Right lung (tissue), 5 donors: ENCODE data around the gene PPP1R1B. TPM values are rescaled to one million over a fixed set of nuclear protein-coding genes. Genes with fewer than 3 reads are reported as not detected.

ENCODE experiments used
- DNase-seq, 2 donors: peaks; one replicate each; pipeline ENCODE4 v3.0.0-alpha.2; 2013
- polyA plus RNA-seq, 5 donors: library from polyadenylated mRNA; unstranded; fragments of 120-200 nt; gene quantifications; one replicate each; pipeline versions ENCODE4 v1.2.1 to v1.2.3, GENCODE V29; 2013; ENCODE audit warnings: inconsistent platforms in 1 of 5, low replicate concordance in 1 of 5; ENCODE audit not compliant: insufficient read length in 5 of 5, insufficient read depth in 1 of 5

The PPP1R1B gene
- polyA plus RNA-seq, 5 donors, result 48.3 to 68.1 (median 60.1) TPM

GRCh38 chr17:39612291-39612894 is 14.4 kb upstream of the PPP1R1B start:
- no peak for DNase-seq

- DNase-seq, result no peak
Observed at GRCh38 chr17:39612935-39613464, 13.8 kb upstream of the PPP1R1B start.

GRCh38 chr17:39614545-39615157 is 12.1 kb upstream of the PPP1R1B start:
- no peak for DNase-seq

- DNase-seq, result no peak
Observed at GRCh38 chr17:39615434-39615833, 11.3 kb upstream of the PPP1R1B start.

- no peak for DNase-seq
Observed at GRCh38 chr17:39617100-39617445, 9.7 kb upstream of the PPP1R1B start.

- DNase-seq, result peak; percentile 50 to 58
Observed at GRCh38 chr17:39617446-39618245, 9.1 kb upstream of the PPP1R1B start.

GRCh38 chr17:39618246-39618913 is 8.4 kb upstream of the PPP1R1B start:
- no peak for DNase-seq

GRCh38 chr17:39618956-39619785 is 7.6 kb upstream of the PPP1R1B start:
- DNase-seq, result no peak

- DNase-seq, result no peak
Observed at GRCh38 chr17:39619786-39620101, 7.0 kb upstream of the PPP1R1B start.

GRCh38 chr17:39621523-39622379 is 5.0 kb upstream of the PPP1R1B start:
- DNase-seq, result peak; percentile 77 to 88

- no peak for DNase-seq
Observed at GRCh38 chr17:39622380-39623006, 4.3 kb upstream of the PPP1R1B start.

GRCh38 chr17:39623356-39623950 is 3.3 kb upstream of the PPP1R1B start:
- peak in 1 of 2 donors; percentile 63 for DNase-seq

- DNase-seq, result no peak
Observed at GRCh38 chr17:39624313-39624712, 2.4 kb upstream of the PPP1R1B start.

GRCh38 chr17:39625198-39625785 is 1.5 kb upstream of the PPP1R1B start:
- peak; percentile 83 to 84 for DNase-seq

- DNase-seq, result no peak
Observed at GRCh38 chr17:39627047-39627711, 427 bp downstream of the PPP1R1B start.

GRCh38 chr17:39627712-39628516 is 1.2 kb downstream of the PPP1R1B start:
- DNase-seq, result no peak

- no peak for DNase-seq
Observed at GRCh38 chr17:39628655-39629493, 2.1 kb downstream of the PPP1R1B start.
